IMR-90 (cell line): ENCODE measurements around the gene GRAMD1A. TPM values are rescaled to one million over a fixed set of nuclear protein-coding genes. Genes with fewer than 3 reads are reported as not detected.
"Not testable (repeated sequence)": the region's sequence is repeated elsewhere in the genome, so short reads cannot be mapped to it uniquely, and the experiment has no call there.

Experiments
- ATAC-seq: fragments of 200-7000 bp; cut with Tn5 transposase; 2 replicates; pipeline ENCODE4 v1.9.1; 2020; ENCODE audit warnings: low read depth, mild to moderate bottlenecking, moderate library complexity
- BruUV-seq: library from RNA; stranded (reverse); fragments of 400-500 nt; replicated peaks from 2 replicates; lab custom pipeline; 2021; lab: Mats Ljungman, UMichigan
- CTCF ChIA-PET: fragments of 300-600 bp; formaldehyde crosslinking; extraction: SDS; loops from one replicate; lab custom pipeline; 2021; ENCODE audit warnings: antibody characterized with exemption; lab: Yijun Ruan, JAX
- POLR2A ChIA-PET: fragments of 300-600 bp; sonication (Branson Sonifier 250); formaldehyde crosslinking; loops from one replicate; lab custom pipeline; 2022; ENCODE audit warnings: antibody characterized with exemption; ENCODE audit not compliant: unreplicated experiment; lab: Charles Lee
- DNase-seq: peaks from one replicate; pipeline ENCODE4 v3.0.0; 2013
- H2AFZ ChIP-seq: replicated peaks from 2 replicates; pipeline ENCODE3; 2013; ENCODE audit warnings: low read length, mild to moderate bottlenecking; ENCODE audit not compliant: poor library complexity
- H2AK5ac ChIP-seq: 2 replicates; pipeline ENCODE4 v1.6.1; 2013; ENCODE audit warnings: low read depth, low read length, inconsistent platforms
- H2AK9ac ChIP-seq: replicated peaks from 2 replicates; pipeline ENCODE3; 2013; ENCODE audit warnings: mild to moderate bottlenecking, low read depth, low read length, moderate library complexity; ENCODE audit not compliant: poor library complexity
- H2BK120ac ChIP-seq: 2 replicates; pipeline ENCODE4 v1.6.1; 2013; ENCODE audit warnings: low read depth, low read length, inconsistent platforms
- H2BK15ac ChIP-seq: 3 replicates; pipeline ENCODE4 v1.6.1; 2013; ENCODE audit warnings: low read depth, low read length, inconsistent platforms
- H2BK20ac ChIP-seq: 2 replicates; pipeline ENCODE4 v1.6.1; 2013; ENCODE audit warnings: low read depth, mild to moderate bottlenecking, inconsistent platforms, low read length, moderate library complexity
- H2BK5ac ChIP-seq: 2 replicates; pipeline ENCODE4 v1.6.1; 2013; ENCODE audit warnings: mild to moderate bottlenecking, low read depth, low read length, inconsistent platforms; ENCODE audit not compliant: poor library complexity, severe bottlenecking
- H3K14ac ChIP-seq: replicated peaks from 2 replicates; pipeline ENCODE4 v1.6.1; 2013; ENCODE audit warnings: low read depth, low read length, inconsistent platforms
- H3K18ac ChIP-seq: 2 replicates; pipeline ENCODE4 v1.6.1; 2013; ENCODE audit warnings: low read depth, low read length, control low read depth
- H3K23ac ChIP-seq: 2 replicates; pipeline ENCODE4 v1.6.1; 2013; ENCODE audit warnings: low read depth, low read length, inconsistent platforms
- H3K27ac ChIP-seq: 2 replicates; pipeline ENCODE4 v1.5.1; 2013; ENCODE audit warnings: mild to moderate bottlenecking, control low read depth, low read length; ENCODE audit not compliant: insufficient read depth
- H3K27me3 ChIP-seq: 2 replicates; pipeline ENCODE4 v1.6.1; 2013; ENCODE audit warnings: low read length; ENCODE audit not compliant: control insufficient read depth, insufficient read depth
- H3K36me3 ChIP-seq: 2 replicates; pipeline ENCODE4 v1.6.1; 2013; ENCODE audit warnings: low read length, mixed read lengths; ENCODE audit not compliant: control insufficient read depth, insufficient read depth
- H3K4ac ChIP-seq: 2 replicates; pipeline ENCODE4 v1.6.1; 2013; ENCODE audit warnings: low read depth, low read length, inconsistent platforms
- H3K4me1 ChIP-seq: 2 replicates; pipeline ENCODE4 v1.6.1; 2013; ENCODE audit warnings: low read length, mixed read lengths; ENCODE audit not compliant: control insufficient read depth, insufficient read depth
- H3K4me2 ChIP-seq: 2 replicates; pipeline ENCODE4 v1.6.1; 2013; ENCODE audit warnings: low read depth, mild to moderate bottlenecking, control low read depth, low read length, moderate library complexity
- H3K4me3 ChIP-seq: 2 replicates; pipeline ENCODE4 v1.5.1; 2013; ENCODE audit warnings: low read depth, mild to moderate bottlenecking, control low read depth, low read length, moderate library complexity; ENCODE audit not compliant: insufficient read depth
- H3K56ac ChIP-seq: 2 replicates; pipeline ENCODE4 v1.6.1; 2013; ENCODE audit warnings: low read length, inconsistent platforms; ENCODE audit not compliant: insufficient read depth; ENCODE audit errors: extremely low read depth
- H3K79me1 ChIP-seq, 2 experiments: 2 replicates each; pipeline ENCODE4 v1.6.1; 2013; ENCODE audit warnings: low read length in 2 of 2, inconsistent platforms in 1 of 2, low read depth in 1 of 2
- H3K9ac ChIP-seq: 2 replicates; pipeline ENCODE4 v1.6.1; 2013; ENCODE audit warnings: low read depth, low read length, control low read depth
- H3K9me1 ChIP-seq: 2 replicates; pipeline ENCODE4 v1.6.1; 2013; ENCODE audit warnings: low read length, inconsistent platforms; ENCODE audit not compliant: insufficient read depth
- H3K9me3 ChIP-seq: 2 replicates; pipeline ENCODE4 v1.6.1; 2013; ENCODE audit warnings: low read length; ENCODE audit not compliant: control insufficient read depth, insufficient read depth
- H4K20me1 ChIP-seq: 2 replicates; pipeline ENCODE4 v1.6.1; 2013; ENCODE audit warnings: low read length, inconsistent platforms; ENCODE audit not compliant: insufficient read depth
- H4K5ac ChIP-seq: 2 replicates; pipeline ENCODE4 v1.6.1; 2013; ENCODE audit warnings: mild to moderate bottlenecking, low read depth, low read length, control low read depth
- H4K8ac ChIP-seq, 2 experiments: 2 replicates each; pipeline ENCODE4 v1.6.1; 2013; ENCODE audit warnings: low read depth in 2 of 2, low read length in 2 of 2, control low read depth in 1 of 2, inconsistent platforms in 1 of 2
- H4K91ac ChIP-seq: 2 replicates; pipeline ENCODE4 v1.6.1; 2013; ENCODE audit warnings: low read depth, low read length, inconsistent platforms; ENCODE audit not compliant: insufficient read depth
- CHD1 ChIP-seq: IDR thresholded peaks from 2 replicates; pipeline ENCODE4 v1.6.1; 2012; ENCODE audit warnings: low read depth, low read length, improper control_type of control experiment
- MAZ ChIP-seq: IDR thresholded peaks from 2 replicates; pipeline ENCODE4 v1.6.1; 2012; ENCODE audit warnings: low read depth, mild to moderate bottlenecking, low read length, improper control_type of control experiment, moderate library complexity, borderline replicate concordance
- RAD21 ChIP-seq: IDR thresholded peaks from 2 replicates; pipeline ENCODE4 v1.6.1; 2012; ENCODE audit warnings: low read length, improper control_type of control experiment
- SMC3 ChIP-seq: fragments of 150-350 bp; IDR thresholded peaks from 2 replicates; pipeline ENCODE4 v1.6.1; 2016; ENCODE audit warnings: low read depth, mild to moderate bottlenecking, antibody characterized with exemption, low read length, moderate library complexity
- WGBS, 2 experiments: methylation state at CpG; one replicate each; pipeline versions ENCODE4 v1.1.5 to v1.1.7; 2013; ENCODE audit warnings: missing lambda C conversion rate in 2 of 2; ENCODE audit not compliant: insufficient read length in 1 of 2; ENCODE audit errors: extremely low coverage in 2 of 2; 5-methylcytosine and 5-hydroxymethylcytosine counted together
- dilution Hi-C: fragments of 300-500 bp; cut with HindIII; formaldehyde crosslinking; loops from one replicate; pipeline ENCODE4 v1.14.3; 2018; ENCODE audit warnings: low sequenced_read_pairs; ENCODE audit not compliant: unreplicated experiment
- in situ Hi-C: fragments of 300-500 bp; cut with MboI; formaldehyde crosslinking; loops from 3 replicates; pipeline ENCODE4 v1.14.3; 2019; ENCODE audit warnings: low sequenced_read_pairs, inconsistent platforms, mixed read lengths
- intact Hi-C: fragments of 100-400 bp; cut with micrococcal nuclease; formaldehyde crosslinking; loops from 2 replicates; pipeline ENCODE4 v1.10.0; 2022
- polyA plus RNA-seq, 3 experiments: library from polyadenylated mRNA; depleted of rRNA; stranded (reverse); fragments of >200 nt; gene quantifications; 2 replicates each; pipeline ENCODE4 v1.2.3, GENCODE V29; 2012; ENCODE audit warnings: low replicate concordance in 1 of 3
- total RNA-seq: library from RNA; depleted of rRNA; stranded (reverse); fragments of >200 nt; gene quantifications from 2 replicates; pipeline ENCODE4 v1.2.3, GENCODE V29; 2012
- TF ChIP-seq, protein P1 (sequence below): fragments of 150-350 bp; IDR thresholded peaks from 2 replicates; pipeline ENCODE4 v1.6.1; 2016; ENCODE audit warnings: low read depth, mild to moderate bottlenecking, low read length, moderate library complexity, borderline replicate concordance

The GRAMD1A gene
- total and polyA plus RNA-seq, 2 of the 4 experiments (the other 2 are of a cell fraction) = 11.1 to 63.0 TPM

- Histone ChIP-seq H2AK9ac (peak overlapping the region; percentile 68), H4K5ac (peak overlapping the region; percentile 39; the same call in 1 of the 2 replicates), H2BK5ac (peak overlapping the region; percentile 79), H3K14ac (peak overlapping the region; percentile 16), H4K20me1 (peaks cover 53% of the 10 kb centered on the region), H2BK120ac (peak overlapping the region; percentile 24), H3K27me3 (no peaks in the 10 kb centered on the region), H3K36me3 (peaks cover 42% of the 10 kb centered on the region), H3K9ac (no peak overlapping the region), H2AK5ac (peak overlapping the region; percentile 85), H3K4me2 (no peak overlapping the region), H3K4me1 (peaks cover 16% of the 10 kb centered on the region), H4K8ac (peak overlapping the region; percentile 2 to 55; a peak in 2 of 4 replicates), H3K56ac (no peak overlapping the region), H3K4me3 (no peak overlapping the region), H3K23ac (peak overlapping the region; percentile 48; the same call in 1 of the 2 replicates), H3K9me1 (peaks cover 23% of the 10 kb centered on the region), H2BK20ac (no peak overlapping the region), H3K27ac (peak overlapping the region; percentile 48), H3K79me1 (peaks cover 22 to 74% of the 10 kb centered on the region in 2 experiments), H3K9me3 (no peaks in the 10 kb centered on the region), H2BK15ac (no peak overlapping the region), H3K18ac (no peak overlapping the region; the same call in 1 of the 2 replicates), H2AFZ (no peak overlapping the region), H4K91ac (peak overlapping the region; percentile 36), H3K4ac (peak overlapping the region; percentile 74)
- ATAC-seq = no peak
- no CpG with 5 or more reads among the region's 5 CpGs for WGBS, 2 experiments
- TF ChIP-seq MAZ = no peak
- no peak for TF ChIP-seq CHD1
- TF ChIP-seq, protein P1, sequence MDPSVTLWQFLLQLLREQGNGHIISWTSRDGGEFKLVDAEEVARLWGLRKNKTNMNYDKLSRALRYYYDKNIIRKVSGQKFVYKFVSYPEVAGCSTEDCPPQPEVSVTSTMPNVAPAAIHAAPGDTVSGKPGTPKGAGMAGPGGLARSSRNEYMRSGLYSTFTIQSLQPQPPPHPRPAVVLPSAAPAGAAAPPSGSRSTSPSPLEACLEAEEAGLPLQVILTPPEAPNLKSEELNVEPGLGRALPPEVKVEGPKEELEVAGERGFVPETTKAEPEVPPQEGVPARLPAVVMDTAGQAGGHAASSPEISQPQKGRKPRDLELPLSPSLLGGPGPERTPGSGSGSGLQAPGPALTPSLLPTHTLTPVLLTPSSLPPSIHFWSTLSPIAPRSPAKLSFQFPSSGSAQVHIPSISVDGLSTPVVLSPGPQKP = no peak
- TF ChIP-seq SMC3 = no peak
- no peak for TF ChIP-seq RAD21
- CTCF ChIA-PET = no interaction called here
- DNase-seq = no peak
- intact Hi-C loops = no loop called here
- POLR2A ChIA-PET = no interaction called here
- dilution Hi-C loops = no loop called here
- in situ Hi-C loops = no loop called here
- BruUV-seq = no TSS peak
These were observed 6.9 kb downstream of the GRAMD1A start for GRCh38 chr19:35006999-35007365.

GRCh38 chr19:35007427-35007826 is 7.3 kb downstream of the GRAMD1A start:
- Histone ChIP-seq H3K9me1 (peaks cover 23% of the 10 kb centered on the region), H3K4me1 (peaks cover 16% of the 10 kb centered on the region), H3K36me3 (peaks cover 44% of the 10 kb centered on the region), H4K20me1 (peaks cover 55% of the 10 kb centered on the region), H3K79me1 (peaks cover 22 to 74% of the 10 kb centered on the region in 2 experiments)
- H3K4me3 ChIP-seq, POLR2A ChIA-PET, CTCF ChIA-PET, dilution Hi-C loops, H2BK120ac ChIP-seq, H3K27me3 ChIP-seq, H2AFZ ChIP-seq, H3K14ac ChIP-seq, H3K4ac ChIP-seq, H4K5ac ChIP-seq, H3K4me2 ChIP-seq, H3K27ac ChIP-seq, H2BK15ac ChIP-seq, H2AK5ac ChIP-seq, H3K18ac ChIP-seq, H2BK20ac ChIP-seq, intact Hi-C loops, H3K56ac ChIP-seq, H3K9ac ChIP-seq, DNase-seq, H2BK5ac ChIP-seq, ATAC-seq, H3K9me3 ChIP-seq, BruUV-seq, H4K91ac ChIP-seq, H4K8ac ChIP-seq, in situ Hi-C loops, H2AK9ac ChIP-seq, H3K23ac ChIP-seq: not testable (repeated sequence)
- WGBS, 2 experiments = no CpG with 5 or more reads among the region's 8 CpGs
